Measurements from ENCODE around the gene MAP2K5. TPM values are rescaled to one million over a fixed set of nuclear protein-coding genes. Genes with fewer than 3 reads are reported as not detected.

MAP2K5 gene
- total RNA-seq, 2 experiments from 2014 or later, result 22.2 to 27.9 TPM

GRCh38 chr15:67505675-67506572 is 36.6 kb upstream of the MAP2K5 start:
- no peaks in the 10 kb centered on the region for H3K36me3 ChIP-seq (ENCODE audit: insufficient read depth, low read length)

DNA sequence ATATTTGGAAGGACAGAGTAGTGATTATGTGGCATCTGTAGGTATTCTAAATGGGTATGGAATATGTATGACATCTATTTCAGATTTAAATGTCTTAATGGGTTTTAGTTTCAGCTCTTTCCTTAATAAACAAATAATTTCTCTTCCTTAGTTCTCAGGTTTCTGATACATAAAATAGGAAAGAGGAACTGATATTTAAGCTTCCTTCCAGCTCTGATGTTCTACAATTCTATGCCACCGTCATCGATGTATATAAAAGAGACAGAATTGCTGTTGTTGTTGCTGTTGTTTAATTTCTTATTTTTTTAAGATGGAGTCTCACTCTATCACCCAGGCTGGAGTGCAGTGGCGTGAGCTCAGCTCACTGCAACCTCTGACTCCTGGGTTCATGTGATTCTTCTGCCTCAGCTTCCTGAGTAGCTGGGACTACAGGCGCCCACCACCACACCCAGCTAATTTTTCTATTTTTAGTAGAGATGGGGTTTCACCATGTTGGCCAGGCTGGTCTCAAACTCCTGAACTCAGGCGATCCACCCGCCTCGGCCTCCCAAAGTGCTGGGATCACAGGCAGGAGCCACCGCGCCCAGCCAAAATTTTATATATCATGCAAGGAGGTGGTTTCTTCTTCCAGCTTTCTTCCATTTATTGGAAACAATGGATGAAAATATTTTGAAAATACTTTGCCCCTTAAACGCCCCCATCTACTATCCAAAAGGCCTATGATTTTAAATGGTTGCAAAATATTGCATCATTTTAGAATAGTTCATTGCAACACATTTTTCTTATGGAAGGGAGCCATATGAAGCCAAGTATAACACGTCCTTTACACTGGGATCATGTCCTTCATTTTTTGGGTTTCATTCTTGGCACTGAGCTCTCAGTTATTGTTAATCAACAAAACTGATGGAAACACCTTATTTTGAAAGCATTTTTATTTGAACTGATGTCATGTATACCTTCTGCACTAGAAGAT is 35.4 kb upstream of the MAP2K5 start:
- Histone ChIP-seq H3K36me3 (ENCODE audit: insufficient read depth, low read length) (peaks cover 3% of the 10 kb centered on the region), H3K27me3 (ENCODE audit: control insufficient read depth in 1 of 2, insufficient read depth in 2 of 2, low read length in 2 of 2) (no peaks in the 10 kb centered on the region), H3K27ac (ENCODE audit: low read depth in 1 of 2, low read length in 2 of 2) (no peak overlapping the region), H3K9me3 (ENCODE audit: control insufficient read depth in 1 of 2, insufficient read depth in 1 of 2, low read length in 2 of 2) (no peaks in the 10 kb centered on the region), H3K4me1 (ENCODE audit: insufficient read depth, low read length) (no peaks in the 10 kb centered on the region), H3K4me3 (ENCODE audit: low read length) (no peak overlapping the region)
- intact Hi-C loops (cut with DNase I, micrococcal nuclease), result no loop called here
- no peaks in the 10 kb centered on the region for H3K9me3 Mint-ChIP-seq
- DNase-seq, result no peak
- no peaks in the 10 kb centered on the region for H3K4me1 Mint-ChIP-seq (ENCODE audit: low read depth)
- no peak overlapping the region for H3K4me3 Mint-ChIP-seq
- CTCF ChIA-PET, result no interaction called here
- TF ChIP-seq, protein P1, sequence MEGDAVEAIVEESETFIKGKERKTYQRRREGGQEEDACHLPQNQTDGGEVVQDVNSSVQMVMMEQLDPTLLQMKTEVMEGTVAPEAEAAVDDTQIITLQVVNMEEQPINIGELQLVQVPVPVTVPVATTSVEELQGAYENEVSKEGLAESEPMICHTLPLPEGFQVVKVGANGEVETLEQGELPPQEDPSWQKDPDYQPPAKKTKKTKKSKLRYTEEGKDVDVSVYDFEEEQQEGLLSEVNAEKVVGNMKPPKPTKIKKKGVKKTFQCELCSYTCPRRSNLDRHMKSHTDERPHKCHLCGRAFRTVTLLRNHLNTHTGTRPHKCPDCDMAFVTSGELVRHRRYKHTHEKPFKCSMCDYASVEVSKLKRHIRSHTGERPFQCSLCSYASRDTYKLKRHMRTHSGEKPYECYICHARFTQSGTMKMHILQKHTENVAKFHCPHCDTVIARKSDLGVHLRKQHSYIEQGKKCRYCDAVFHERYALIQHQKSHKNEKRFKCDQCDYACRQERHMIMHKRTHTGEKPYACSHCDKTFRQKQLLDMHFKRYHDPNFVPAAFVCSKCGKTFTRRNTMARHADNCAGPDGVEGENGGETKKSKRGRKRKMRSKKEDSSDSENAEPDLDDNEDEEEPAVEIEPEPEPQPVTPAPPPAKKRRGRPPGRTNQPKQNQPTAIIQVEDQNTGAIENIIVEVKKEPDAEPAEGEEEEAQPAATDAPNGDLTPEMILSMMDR (IDR thresholded peaks at IDR 0.05), result no peak
- no peak for ATAC-seq (ENCODE audit: poor library complexity)
- peaks cover 5% of the 10 kb centered on the region for H3K36me3 Mint-ChIP-seq (ENCODE audit: low read depth)
- H3K27ac Mint-ChIP-seq, result no peak overlapping the region
- H3K27me3 Mint-ChIP-seq, result no peaks in the 10 kb centered on the region
- POLR2A ChIA-PET, result no interaction called here

More at GRCh38 chr15:67505675-67506572, 36.6 kb upstream of the MAP2K5 start:
- no peaks in the 10 kb centered on the region for H3K36me3 Mint-ChIP-seq (ENCODE audit: low read depth)
- ATAC-seq (ENCODE audit: poor library complexity) (no peak), DNase-seq (no peak)
- TF ChIP-seq, protein P1 (IDR thresholded peaks at IDR 0.05), result no peak
- no peaks in the 10 kb centered on the region for H3K4me1 Mint-ChIP-seq (ENCODE audit: low read depth)
- H3K27me3 ChIP-seq (ENCODE audit: control insufficient read depth in 1 of 2, insufficient read depth in 2 of 2, low read length in 2 of 2), result no peaks in the 10 kb centered on the region
- no peak overlapping the region for H3K27ac ChIP-seq (ENCODE audit: low read depth in 1 of 2, low read length in 2 of 2)
- H3K4me3 Mint-ChIP-seq, result no peak overlapping the region
- no peak overlapping the region for H3K4me3 ChIP-seq (ENCODE audit: low read length)
- no peaks in the 10 kb centered on the region for H3K9me3 ChIP-seq (ENCODE audit: control insufficient read depth in 1 of 2, insufficient read depth in 1 of 2, low read length in 2 of 2)
- no peaks in the 10 kb centered on the region for H3K27me3 Mint-ChIP-seq
- no peak overlapping the region for H3K27ac Mint-ChIP-seq
- H3K4me1 ChIP-seq (ENCODE audit: insufficient read depth, low read length), result no peaks in the 10 kb centered on the region
- intact Hi-C loops (cut with DNase I, micrococcal nuclease), result no loop called here
- ChIA-PET CTCF (no interaction called here), POLR2A (no interaction called here)
- H3K9me3 Mint-ChIP-seq, result no peaks in the 10 kb centered on the region

GRCh38 chr15:67508407-67508806 is 34.1 kb upstream of the MAP2K5 start:
- Histone ChIP-seq H3K4me3 (ENCODE audit: low read length) (no peak overlapping the region), H3K36me3 (ENCODE audit: insufficient read depth, low read length) (peaks cover 3% of the 10 kb centered on the region), H3K4me1 (ENCODE audit: insufficient read depth, low read length) (no peaks in the 10 kb centered on the region), H3K27ac (ENCODE audit: low read depth in 1 of 2, low read length in 2 of 2) (no peak overlapping the region), H3K27me3 (ENCODE audit: control insufficient read depth in 1 of 2, insufficient read depth in 2 of 2, low read length in 2 of 2) (no peaks in the 10 kb centered on the region), H3K9me3 (ENCODE audit: control insufficient read depth in 1 of 2, insufficient read depth in 1 of 2, low read length in 2 of 2) (no peaks in the 10 kb centered on the region)
- DNase-seq (no peak), ATAC-seq (ENCODE audit: poor library complexity) (no peak)
- Mint-ChIP-seq H3K27ac (no peak overlapping the region), H3K36me3 (ENCODE audit: low read depth) (peaks cover 14% of the 10 kb centered on the region), H3K9me3 (no peaks in the 10 kb centered on the region), H3K4me1 (ENCODE audit: low read depth) (no peaks in the 10 kb centered on the region), H3K4me3 (no peak overlapping the region), H3K27me3 (no peaks in the 10 kb centered on the region)
- TF ChIP-seq, protein P1 (IDR thresholded peaks at IDR 0.05), result no peak
- ChIA-PET CTCF (no interaction called here), POLR2A (interaction anchor here (0.8 kb wide), 1 partner anchor 12 kb away, joined by 3 read pairs; the partner anchor contains the start of gene C15orf61)
- intact Hi-C loops (cut with DNase I, micrococcal nuclease), result no loop called here

Data from CD4-positive, alpha-beta T cell (primary cell).